Left ventricle myocardium inferior (tissue), 1 donor: ENCODE results near the gene PCYT1A. TPM values are rescaled to one million over a fixed set of nuclear protein-coding genes. Genes with fewer than 3 reads are reported as not detected.
"Not testable (repeated sequence)": the region's sequence is repeated elsewhere in the genome, so short reads cannot be mapped to it uniquely, and the experiment has no call there.

ENCODE experiments used
- DNase-seq: peaks from one replicate; pipeline ENCODE4 v3.0.0-alpha.2; 2020
- H3K27ac ChIP-seq: fragments of 200-600 bp; replicated peaks from 2 replicates; pipeline ENCODE4 v1.8.0; 2021
- H3K27me3 ChIP-seq: fragments of 200-600 bp; 2 replicates; pipeline ENCODE4 v1.8.0; 2021; ENCODE audit warnings: low read depth
- H3K36me3 ChIP-seq: fragments of 200-600 bp; 2 replicates; pipeline ENCODE4 v1.8.0; 2021
- H3K4me1 ChIP-seq: fragments of 200-600 bp; 2 replicates; pipeline ENCODE4 v1.8.0; 2021
- H3K4me3 ChIP-seq: fragments of 200-600 bp; 2 replicates; pipeline ENCODE4 v1.8.0; 2021; ENCODE audit warnings: mild to moderate bottlenecking, moderate library complexity
- H3K9me3 ChIP-seq: fragments of 200-600 bp; replicated peaks from 2 replicates; pipeline ENCODE4 v1.8.0; 2021
- CTCF ChIP-seq: fragments of 200-600 bp; IDR thresholded peaks from 2 replicates; pipeline ENCODE4 v1.8.0; 2021; ENCODE audit warnings: antibody characterized with exemption, mild to moderate bottlenecking, borderline replicate concordance
- intact Hi-C: fragments of 100-400 bp; cut with micrococcal nuclease; formaldehyde crosslinking; loops from one replicate; pipeline ENCODE4 v1.11.0; 2022
- total RNA-seq: library from RNA; stranded (reverse); fragmentation: NEBNext Ultra II Directional; extraction: Animal tissue kit (Norgen Biotek cat#: 25700); gene quantifications from one replicate; pipeline ENCODE4 v1.2.1, GENCODE V29; 2021
- donor health status: DM: no; HTN: yes; CAD: no; lungs with severe emphysema.

The PCYT1A gene
- total RNA-seq, 1 donor from 2014 or later = 93.6 TPM

- intact Hi-C loops = no loop called here
- H3K36me3 ChIP-seq = no peaks in the 10 kb centered on the region
- no peak for TF ChIP-seq CTCF
- H3K4me1 ChIP-seq = peaks cover 9% of the 10 kb centered on the region
- H3K4me3 ChIP-seq = peak overlapping the region; percentile 15
- H3K27ac ChIP-seq = peak overlapping the region; percentile 39
- H3K27me3 ChIP-seq = no peaks in the 10 kb centered on the region
- H3K9me3 ChIP-seq = no peaks in the 10 kb centered on the region
- no peak for DNase-seq
These were observed 100.6 kb downstream of the PCYT1A start for GRCh38 chr3:196186651-196187573.

- Histone ChIP-seq H3K4me3 (no peak overlapping the region), H3K36me3 (no peaks in the 10 kb centered on the region), H3K4me1 (peaks cover 9% of the 10 kb centered on the region), H3K27ac (no peak overlapping the region), H3K9me3 (no peaks in the 10 kb centered on the region), H3K27me3 (peaks cover 7% of the 10 kb centered on the region)
- no peak for TF ChIP-seq CTCF
- no peak for DNase-seq
- intact Hi-C loops = no loop called here
These were observed 102.6 kb downstream of the PCYT1A start for GRCh38 chr3:196184881-196185280.

DNA sequence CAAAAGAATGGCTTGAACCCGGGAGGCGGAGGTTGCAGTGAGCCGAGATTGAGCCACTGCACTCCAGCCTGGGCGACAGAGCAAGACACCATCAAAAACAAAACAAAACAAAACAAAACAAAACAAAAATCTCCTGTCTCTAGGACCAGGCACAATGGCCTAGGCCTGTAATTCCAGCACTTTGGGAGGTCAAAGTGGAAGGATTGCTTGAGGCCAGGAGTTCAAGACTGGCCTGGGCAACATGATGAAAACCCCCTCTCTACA, 103.4 kb downstream of the PCYT1A start:
- H3K4me1 ChIP-seq, intact Hi-C loops, H3K27me3 ChIP-seq, H3K4me3 ChIP-seq, H3K9me3 ChIP-seq, H3K27ac ChIP-seq, H3K36me3 ChIP-seq, DNase-seq: not testable (repeated sequence)

GRCh38 chr3:196181127-196181546, 106.4 kb downstream of the PCYT1A start:
- H3K9me3 ChIP-seq = no peaks in the 10 kb centered on the region
- H3K27ac ChIP-seq = no peak overlapping the region
- no peaks in the 10 kb centered on the region for H3K4me1 ChIP-seq
- H3K36me3 ChIP-seq = no peaks in the 10 kb centered on the region
- DNase-seq = no peak
- H3K4me3 ChIP-seq = no peak overlapping the region
- no peak for TF ChIP-seq CTCF
- intact Hi-C loops = no loop called here
- peaks cover 9% of the 10 kb centered on the region for H3K27me3 ChIP-seq

GRCh38 chr3:196180346-196180745, 107.2 kb downstream of the PCYT1A start:
- H3K9me3 ChIP-seq = no peaks in the 10 kb centered on the region
- DNase-seq = no peak
- no peaks in the 10 kb centered on the region for H3K36me3 ChIP-seq
- no peak overlapping the region for H3K27ac ChIP-seq
- TF ChIP-seq CTCF = no peak
- no peak overlapping the region for H3K4me3 ChIP-seq
- no peaks in the 10 kb centered on the region for H3K4me1 ChIP-seq
- peaks cover 9% of the 10 kb centered on the region for H3K27me3 ChIP-seq
- intact Hi-C loops = no loop called here

Other genes starting within 250 kb of the PCYT1A start
- 76.4 TPM for gene TFRC, start 205.6 kb downstream of the PCYT1A start, total RNA-seq
- not detected for gene ZDHHC19, start 76.3 kb downstream of the PCYT1A start, total RNA-seq
- gene SLC51A, start 71.2 kb downstream of the PCYT1A start, total RNA-seq = not detected
- gene DYNLT2B, start 30.5 kb upstream of the PCYT1A start, total RNA-seq = 3.9 TPM
- gene TM4SF19, start 50.7 kb upstream of the PCYT1A start, total RNA-seq = not detected
- gene UBXN7, start 144.7 kb upstream of the PCYT1A start, total RNA-seq = 31.2 TPM
- gene RNF168, start 216.0 kb upstream of the PCYT1A start, total RNA-seq = 18.9 TPM
- gene SMCO1, start 227.6 kb upstream of the PCYT1A start, total RNA-seq = 73.0 TPM